ENCODE data around the gene EIF5A.

- TF ChIP-seq, protein P1, sequence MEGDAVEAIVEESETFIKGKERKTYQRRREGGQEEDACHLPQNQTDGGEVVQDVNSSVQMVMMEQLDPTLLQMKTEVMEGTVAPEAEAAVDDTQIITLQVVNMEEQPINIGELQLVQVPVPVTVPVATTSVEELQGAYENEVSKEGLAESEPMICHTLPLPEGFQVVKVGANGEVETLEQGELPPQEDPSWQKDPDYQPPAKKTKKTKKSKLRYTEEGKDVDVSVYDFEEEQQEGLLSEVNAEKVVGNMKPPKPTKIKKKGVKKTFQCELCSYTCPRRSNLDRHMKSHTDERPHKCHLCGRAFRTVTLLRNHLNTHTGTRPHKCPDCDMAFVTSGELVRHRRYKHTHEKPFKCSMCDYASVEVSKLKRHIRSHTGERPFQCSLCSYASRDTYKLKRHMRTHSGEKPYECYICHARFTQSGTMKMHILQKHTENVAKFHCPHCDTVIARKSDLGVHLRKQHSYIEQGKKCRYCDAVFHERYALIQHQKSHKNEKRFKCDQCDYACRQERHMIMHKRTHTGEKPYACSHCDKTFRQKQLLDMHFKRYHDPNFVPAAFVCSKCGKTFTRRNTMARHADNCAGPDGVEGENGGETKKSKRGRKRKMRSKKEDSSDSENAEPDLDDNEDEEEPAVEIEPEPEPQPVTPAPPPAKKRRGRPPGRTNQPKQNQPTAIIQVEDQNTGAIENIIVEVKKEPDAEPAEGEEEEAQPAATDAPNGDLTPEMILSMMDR (conservative IDR thresholded peaks at IDR 0.05; ENCODE audit: low read depth, low read length): no peak
- no peak for TF ChIP-seq EZH2 (IDR thresholded peaks at IDR 0.05; ENCODE audit: low read length, unreplicated experiment)
Observed at GRCh38 chr17:7261379-7262191, 45.8 kb upstream of the EIF5A start.
